ENCODE data around the gene RSU1. TPM values are rescaled to one million over a fixed set of nuclear protein-coding genes. Genes with fewer than 3 reads are reported as not detected.

RSU1 gene
- total and polyA plus RNA-seq, 2 donors (not counting 3 experiments of a cell fraction or from before 2014, with no cell fraction given) = 80.2 to 104 TPM

- DNase-seq (ENCODE audit: low read depth, low spot score) (no peak), FAIRE-seq (no peak)
- Histone ChIP-seq H3K79me2 (ENCODE audit: control insufficient read depth, insufficient read depth, low read length) (no peaks in the 10 kb centered on the region), H3K9me1 (replicated peaks; ENCODE audit: control insufficient read depth, extremely low read depth, insufficient read depth, low read length) (no peaks in the 10 kb centered on the region), H3K4me2 (ENCODE audit: insufficient read depth, low read length) (no peak overlapping the region), H3K4me3 (replicated peaks in 1 of 3; ENCODE audit: insufficient read depth in 1 of 3, low read depth in 1 of 3, low read length in 3 of 3) (no peak overlapping the region), H3K36me3 (ENCODE audit: control insufficient read depth in 2 of 2, extremely low read depth in 1 of 2, insufficient read depth in 2 of 2, low read length in 2 of 2) (peaks cover 0 to 2% of the 10 kb centered on the region in 2 experiments), H2AFZ (ENCODE audit: low read depth, low read length) (no peak overlapping the region), H3K9ac (replicated peaks; ENCODE audit: extremely low read depth, insufficient read depth, low read length) (no peak overlapping the region), H3K27ac (ENCODE audit: insufficient read depth, low read depth, low read length) (no peak overlapping the region), H3K27me3 (ENCODE audit: control insufficient read depth in 2 of 2, insufficient read depth in 2 of 2, low read length in 2 of 2) (no peaks in the 10 kb centered on the region), H3K4me1 (ENCODE audit: control insufficient read depth, extremely low read depth, insufficient read depth, low read length) (peaks cover 2% of the 10 kb centered on the region), H4K20me1 (replicated peaks; ENCODE audit: control insufficient read depth, extremely low read depth, insufficient read depth, low read length) (no peaks in the 10 kb centered on the region), H3K9me3 (replicated peaks; ENCODE audit: control insufficient read depth, insufficient read depth, low read length) (no peaks in the 10 kb centered on the region)
- ChIA-PET POLR2A (no interaction called here), CTCF (no interaction called here)
- dilution Hi-C loops (cut with MboI; ENCODE audit: extremely low pct_ligation_motif_present, low sequenced_read_pairs) = no loop called here
- intact Hi-C loops (cut with micrococcal nuclease) = no loop called here
- no TSS peak for BruUV-seq (replicated peaks)
- TF ChIP-seq EZH2 (IDR thresholded peaks at IDR 0.05; ENCODE audit: borderline replicate concordance, low read depth, low read length, severe bottlenecking) = no peak
- no peak for TF ChIP-seq JUN (IDR thresholded peaks at IDR 0.05; ENCODE audit: borderline replicate concordance, insufficient read depth, insufficient read length, low read depth)
- TF ChIP-seq FOS (IDR thresholded peaks at IDR 0.05; ENCODE audit: borderline replicate concordance, insufficient read depth, low read length) = no peak
- TF ChIP-seq GATA2 (IDR thresholded peaks at IDR 0.05; ENCODE audit: insufficient read depth, insufficient read length, low read depth, low read length) = no peak
- TF ChIP-seq POLR2AphosphoS5 (IDR thresholded peaks at IDR 0.05; ENCODE audit: insufficient read depth, low read depth, low read length) = no peak
- TF ChIP-seq MAX (IDR thresholded peaks at IDR 0.05; ENCODE audit: insufficient read depth, insufficient read length) = no peak
- no peak for TF ChIP-seq CTCF (IDR thresholded peaks at IDR 0.05; ENCODE audit: extremely low read depth in 1 of 2, insufficient read depth in 1 of 2, low read depth in 1 of 2, low read length in 2 of 2)
- TF ChIP-seq MYC (IDR thresholded peaks at IDR 0.05; ENCODE audit: low read depth, low read length) = no peak
- TF ChIP-seq POLR2A (IDR thresholded peaks at IDR 0.05; ENCODE audit: low read depth, low read length) = no peak
Observed at GRCh38 chr10:16751244-16751643, 66.0 kb downstream of the RSU1 start.
